Naive thymus-derived CD8-positive, alpha-beta T cell (primary cell): ENCODE measurements around the gene LDLRAD4. TPM values are rescaled to one million over a fixed set of nuclear protein-coding genes. Genes with fewer than 3 reads are reported as not detected.

Experiments
- ATAC-seq, 2 donors: fragments of 150-1000 bp; cut with Tn5 transposase in 1 of 2; sonication (Bioruptor Pico), chemical (Tn5 transposase) in 1 of 2; 1 replicate in 1 of 2; 2 replicates in 1 of 2; pipeline ENCODE4 v1.10.0; 2021; ENCODE audit warnings: mild to moderate bottlenecking in 2 of 2, moderate library complexity in 2 of 2
- POLR2A ChIA-PET: fragments of 350-600 bp; sonication (Branson Sonifier 250); formaldehyde crosslinking; loops from one replicate; lab custom pipeline; 2021; ENCODE audit warnings: antibody characterized with exemption; lab: Charles Lee
- DNase-seq, 10 donors: peaks; one replicate each; pipeline versions ENCODE4 v3.0.0 to v3.0.0-alpha.2; 2020 to 2022
- H3K27ac Mint-ChIP-seq, 10 donors: one replicate each; pipeline ENCODE4 v1.8.0; 2020 to 2022; ENCODE audit warnings: mild to moderate bottlenecking in 10 of 10, mixed read lengths in 10 of 10, moderate library complexity in 4 of 10, inconsistent platforms in 1 of 10
- H3K27me3 Mint-ChIP-seq, 5 donors: one replicate each; pipeline ENCODE4 v1.8.0; 2021 to 2022; ENCODE audit warnings: mixed read lengths in 5 of 5
- H3K36me3 Mint-ChIP-seq, 3 donors: one replicate each; pipeline ENCODE4 v1.8.0; 2020 to 2022; ENCODE audit warnings: mixed read lengths in 3 of 3, mild to moderate bottlenecking in 2 of 3, inconsistent platforms in 1 of 3
- H3K4me1 Mint-ChIP-seq, 4 donors: one replicate each; pipeline ENCODE4 v1.8.0; 2021 to 2022; ENCODE audit warnings: mixed read lengths in 4 of 4
- H3K4me3 Mint-ChIP-seq, 10 donors: one replicate each; pipeline ENCODE4 v1.8.0; 2020 to 2022; ENCODE audit warnings: mild to moderate bottlenecking in 10 of 10, mixed read lengths in 10 of 10, moderate library complexity in 6 of 10, inconsistent platforms in 1 of 10
- H3K9me3 Mint-ChIP-seq, 9 donors: one replicate each; pipeline ENCODE4 v1.8.0; 2020 to 2022; ENCODE audit warnings: mixed read lengths in 9 of 9, mild to moderate bottlenecking in 3 of 9, inconsistent platforms in 1 of 9, moderate library complexity in 1 of 9
- polyA plus RNA-seq, 3 donors: library from polyadenylated mRNA; unstranded; fragments of 300-500 nt; fragmentation: Illumina TruSeq; gene quantifications; one replicate each; pipeline ENCODE4 v1.2.3, GENCODE V29; 2021
- total RNA-seq, 8 experiments: library from RNA in 2 of 8; stranded (reverse) in 2 of 8; gene quantifications; one replicate each; pipeline ENCODE4 v1.2.3 and lab custom pipeline; 2021 to 2026

The LDLRAD4 gene
- total and polyA plus RNA-seq, 5 experiments from 2014 or later: 11.4 to 56.8 (median 17.6) TPM

- Mint-ChIP-seq H3K9me3 (peaks cover 0 to 13% (median 5%) of the 10 kb centered on the region in 9 donors), H3K4me3 (no peak overlapping the region), H3K36me3 (peaks cover 0 to 3% (median 0%) of the 10 kb centered on the region in 3 donors), H3K27ac (no peak overlapping the region), H3K27me3 (peaks cover 0 to 2% (median 0%) of the 10 kb centered on the region in 5 donors), H3K4me1 (peaks cover 18 to 30% (median 24%) of the 10 kb centered on the region in 4 donors)
- POLR2A ChIA-PET: no interaction called here
- ATAC-seq (no peak), DNase-seq (no peak)
These were observed 135.8 kb downstream of the LDLRAD4 start for GRCh38 chr18:13354402-13354801.

GRCh38 chr18:13356032-13356431 lies 137.5 kb downstream of the LDLRAD4 start:
- Mint-ChIP-seq H3K36me3 (no peaks in the 10 kb centered on the region), H3K27me3 (peaks cover 0 to 2% (median 0%) of the 10 kb centered on the region in 5 donors), H3K4me1 (peaks cover 18 to 30% (median 23%) of the 10 kb centered on the region in 4 donors), H3K9me3 (peaks cover 0 to 7% (median 0%) of the 10 kb centered on the region in 9 donors), H3K4me3 (no peak overlapping the region), H3K27ac (no peak overlapping the region)
- DNase-seq (no peak), ATAC-seq (no peak)
- POLR2A ChIA-PET: no interaction called here

- Mint-ChIP-seq H3K36me3 (no peaks in the 10 kb centered on the region), H3K4me1 (peaks cover 22 to 30% (median 25%) of the 10 kb centered on the region in 4 donors), H3K27me3 (peaks cover 0 to 2% (median 0%) of the 10 kb centered on the region in 5 donors), H3K4me3 (no peak overlapping the region), H3K27ac (no peak overlapping the region), H3K9me3 (peaks cover 0 to 5% (median 0%) of the 10 kb centered on the region in 9 donors)
- no peak for DNase-seq
- no peak for ATAC-seq
- POLR2A ChIA-PET: no interaction called here
These were observed 138.7 kb downstream of the LDLRAD4 start for GRCh38 chr18:13357289-13357688.

- H3K9me3 Mint-ChIP-seq: no peaks in the 10 kb centered on the region
- no peak for ATAC-seq
- peaks cover 0 to 2% (median 0%) of the 10 kb centered on the region in 3 donors for H3K36me3 Mint-ChIP-seq
- POLR2A ChIA-PET: no interaction called here
- H3K4me1 Mint-ChIP-seq: peaks cover 8 to 15% (median 14%) of the 10 kb centered on the region in 4 donors
- no peaks in the 10 kb centered on the region for H3K27me3 Mint-ChIP-seq
- no peak for DNase-seq
- H3K27ac Mint-ChIP-seq: peak overlapping the region in 3 of 10 donors; percentile 7 to 72 (median 36)
- H3K4me3 Mint-ChIP-seq: no peak overlapping the region
These were observed 140.7 kb downstream of the LDLRAD4 start for GRCh38 chr18:13359210-13359609.

- Mint-ChIP-seq H3K36me3 (peaks cover 0 to 2% (median 0%) of the 10 kb centered on the region in 3 donors), H3K4me1 (peaks cover 6 to 15% (median 12%) of the 10 kb centered on the region in 4 donors), H3K27me3 (no peaks in the 10 kb centered on the region), H3K27ac (peak overlapping the region in 2 of 10 donors; percentile 11 to 14), H3K4me3 (no peak overlapping the region), H3K9me3 (no peaks in the 10 kb centered on the region)
- POLR2A ChIA-PET: no interaction called here
- DNase-seq (no peak), ATAC-seq (no peak)
These were observed 142.9 kb downstream of the LDLRAD4 start for GRCh38 chr18:13361431-13361830.

GRCh38 chr18:13362051-13362450 lies 143.5 kb downstream of the LDLRAD4 start:
- ATAC-seq: no peak
- DNase-seq: no peak
- Mint-ChIP-seq H3K4me1 (peaks cover 8 to 15% (median 12%) of the 10 kb centered on the region in 4 donors), H3K4me3 (no peak overlapping the region), H3K36me3 (peaks cover 0 to 2% (median 0%) of the 10 kb centered on the region in 3 donors), H3K27me3 (no peaks in the 10 kb centered on the region), H3K27ac (no peak overlapping the region), H3K9me3 (no peaks in the 10 kb centered on the region)
- POLR2A ChIA-PET: no interaction called here

- H3K9me3 Mint-ChIP-seq: no peaks in the 10 kb centered on the region
- no peak overlapping the region for H3K27ac Mint-ChIP-seq
- peaks cover 12 to 13% (median 13%) of the 10 kb centered on the region in 4 donors for H3K4me1 Mint-ChIP-seq
- peaks cover 0 to 2% (median 0%) of the 10 kb centered on the region in 3 donors for H3K36me3 Mint-ChIP-seq
- no peaks in the 10 kb centered on the region for H3K27me3 Mint-ChIP-seq
- no peak for DNase-seq
- no peak overlapping the region for H3K4me3 Mint-ChIP-seq
- POLR2A ChIA-PET: interaction anchor here (0.5 to 2.4 kb wide), 2 partner anchors 10 to 113 kb away, joined by 6 to 7 read pairs; no protein-coding TSS in a partner anchor
- no peak for ATAC-seq
These were observed 144.0 kb downstream of the LDLRAD4 start for GRCh38 chr18:13362607-13363006.

GRCh38 chr18:13363359-13363758 lies 144.8 kb downstream of the LDLRAD4 start:
- peaks cover 0 to 2% (median 0%) of the 10 kb centered on the region in 3 donors for H3K36me3 Mint-ChIP-seq
- ATAC-seq: no peak
- no peaks in the 10 kb centered on the region for H3K9me3 Mint-ChIP-seq
- peak overlapping the region in 1 of 10 donors; percentile 48 for H3K27ac Mint-ChIP-seq
- POLR2A ChIA-PET: interaction anchor here (0.5 to 2.4 kb wide), 2 partner anchors 10 to 112 kb away, joined by 6 to 7 read pairs; no protein-coding TSS in a partner anchor
- H3K4me1 Mint-ChIP-seq: peaks cover 12 to 18% (median 15%) of the 10 kb centered on the region in 4 donors
- H3K27me3 Mint-ChIP-seq: no peaks in the 10 kb centered on the region
- no peak overlapping the region for H3K4me3 Mint-ChIP-seq
- DNase-seq: no peak

- ATAC-seq (no peak), DNase-seq (no peak)
- Mint-ChIP-seq H3K36me3 (peaks cover 0 to 2% (median 0%) of the 10 kb centered on the region in 3 donors), H3K4me3 (no peak overlapping the region), H3K27me3 (no peaks in the 10 kb centered on the region), H3K4me1 (peaks cover 15 to 31% (median 22%) of the 10 kb centered on the region in 4 donors), H3K27ac (peak overlapping the region in 1 of 10 donors; percentile 70), H3K9me3 (no peaks in the 10 kb centered on the region)
- POLR2A ChIA-PET: interaction anchor here (0.5 to 2.4 kb wide), 3 partner anchors 8 to 364 kb away, joined by 3 to 7 read pairs (median 4); no protein-coding TSS in a partner anchor
These were observed 146.2 kb downstream of the LDLRAD4 start for GRCh38 chr18:13364721-13365205.

GRCh38 chr18:13366131-13366530 lies 147.6 kb downstream of the LDLRAD4 start:
- H3K9me3 Mint-ChIP-seq: no peaks in the 10 kb centered on the region
- H3K4me3 Mint-ChIP-seq: no peak overlapping the region
- no peaks in the 10 kb centered on the region for H3K27me3 Mint-ChIP-seq
- peaks cover 0 to 2% (median 0%) of the 10 kb centered on the region in 3 donors for H3K36me3 Mint-ChIP-seq
- POLR2A ChIA-PET: no interaction called here
- peak overlapping the region in 1 of 10 donors; percentile 20 for H3K27ac Mint-ChIP-seq
- H3K4me1 Mint-ChIP-seq: peaks cover 19 to 36% (median 26%) of the 10 kb centered on the region in 4 donors
- ATAC-seq (no peak), DNase-seq (no peak)

GRCh38 chr18:13366541-13366940 lies 148.0 kb downstream of the LDLRAD4 start:
- ATAC-seq (no peak), DNase-seq (no peak)
- no peaks in the 10 kb centered on the region for H3K9me3 Mint-ChIP-seq
- H3K4me3 Mint-ChIP-seq: no peak overlapping the region
- peaks cover 23 to 36% (median 26%) of the 10 kb centered on the region in 4 donors for H3K4me1 Mint-ChIP-seq
- H3K27ac Mint-ChIP-seq: peak overlapping the region in 5 of 10 donors; percentile 14 to 77 (median 24)
- peaks cover 0 to 2% (median 0%) of the 10 kb centered on the region in 3 donors for H3K36me3 Mint-ChIP-seq
- POLR2A ChIA-PET: no interaction called here
- H3K27me3 Mint-ChIP-seq: no peaks in the 10 kb centered on the region

GRCh38 chr18:13366962-13367892 lies 148.7 kb downstream of the LDLRAD4 start:
- H3K9me3 Mint-ChIP-seq: no peaks in the 10 kb centered on the region
- H3K27me3 Mint-ChIP-seq: no peaks in the 10 kb centered on the region
- no peak for DNase-seq
- POLR2A ChIA-PET: interaction anchor here (0.7 kb wide), 1 partner anchor 334 kb away, joined by 3 read pairs; no protein-coding TSS in a partner anchor
- H3K36me3 Mint-ChIP-seq: peaks cover 0 to 2% (median 0%) of the 10 kb centered on the region in 3 donors
- peak overlapping the region in 7 of 10 donors; percentile 24 to 93 (median 60) for H3K27ac Mint-ChIP-seq
- H3K4me1 Mint-ChIP-seq: peaks cover 26 to 38% (median 31%) of the 10 kb centered on the region in 4 donors
- ATAC-seq: no peak
- H3K4me3 Mint-ChIP-seq: no peak overlapping the region
